Measurements from ENCODE around the gene ARHGEF37.
A peak's percentile ranks its signal among the peaks of the same experiment; 100 is the strongest.
"Not testable (repeated sequence)": the region's sequence is repeated elsewhere in the genome, so short reads cannot be mapped to it uniquely, and the experiment has no call there.

Gene ARHGEF37, protein sequence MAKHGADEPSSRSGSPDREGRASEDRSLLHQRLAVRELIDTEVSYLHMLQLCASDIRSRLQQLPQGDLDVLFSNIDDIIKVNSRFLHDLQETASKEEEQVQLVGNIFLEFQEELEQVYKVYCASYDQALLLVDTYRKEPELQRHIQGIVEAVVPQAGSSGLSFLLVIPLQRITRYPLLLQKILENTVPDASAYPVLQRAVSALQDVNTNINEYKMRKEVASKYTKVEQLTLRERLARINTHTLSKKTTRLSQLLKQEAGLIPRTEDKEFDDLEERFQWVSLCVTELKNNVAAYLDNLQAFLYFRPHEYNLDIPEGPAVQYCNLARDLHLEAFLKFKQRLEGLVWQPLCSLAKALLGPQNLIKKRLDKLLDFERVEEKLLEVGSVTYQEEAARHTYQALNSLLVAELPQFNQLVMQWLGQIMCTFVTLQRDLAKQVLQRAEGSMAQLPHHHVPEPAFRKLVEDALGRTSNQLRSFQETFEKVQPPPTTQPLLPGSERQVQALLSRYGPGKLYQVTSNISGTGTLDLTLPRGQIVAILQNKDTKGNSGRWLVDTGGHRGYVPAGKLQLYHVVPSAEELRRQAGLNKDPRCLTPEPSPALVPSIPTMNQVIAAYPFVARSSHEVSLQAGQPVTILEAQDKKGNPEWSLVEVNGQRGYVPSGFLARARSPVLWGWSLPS

DNA sequence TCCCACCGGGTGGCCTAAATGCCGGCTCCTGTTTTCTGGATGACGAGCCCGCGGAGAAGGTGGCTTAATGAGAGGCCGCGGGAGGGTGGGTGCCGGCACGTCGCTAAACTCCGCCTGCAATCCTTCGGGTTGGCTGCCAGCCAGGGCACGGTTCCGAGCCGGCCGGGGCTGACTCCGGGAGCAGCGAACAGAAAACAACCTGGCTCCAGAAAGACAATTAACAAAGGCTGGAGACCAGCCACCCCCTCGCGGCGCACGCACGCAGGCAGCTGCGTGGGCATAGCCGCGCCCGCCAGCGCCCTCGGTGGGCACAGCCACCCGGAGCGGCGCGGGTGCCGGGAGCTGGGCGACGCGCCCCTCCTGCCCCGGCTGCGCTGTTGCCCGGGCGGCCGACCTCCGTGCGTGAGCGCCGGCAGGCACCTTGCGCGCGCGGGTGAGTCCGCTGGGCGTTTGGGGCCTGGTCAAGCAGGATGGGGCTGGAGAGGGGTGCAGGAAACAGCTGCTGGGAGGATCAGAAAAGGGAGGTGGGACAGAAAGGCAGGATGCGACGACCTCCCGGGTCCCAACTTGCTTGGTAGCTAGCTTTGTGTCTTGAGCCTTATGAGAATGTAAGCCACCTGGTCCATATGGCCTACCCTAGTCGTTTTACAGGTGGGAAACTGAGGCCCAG, at the start of gene ARHGEF37:
ARHGEF37 (plus strand) TSS at position 307 of the 670 bp plus-strand sequence. CDS start 16,272 bp downstream, outside the sequence.
- Histone ChIP-seq H3K9me3 (ENCODE audit: low read length) (no peaks in the 10 kb centered on the region), H3K4me3 (ENCODE audit: low read length) (peak within 1 kb of the TSS; percentile 41), H3K36me3 (ENCODE audit: insufficient read depth, low read length) (no peaks in the 10 kb centered on the region), H3K27me3 (ENCODE audit: insufficient read depth, low read length) (no peaks in the 10 kb centered on the region), H2AFZ (ENCODE audit: low read depth, low read length) (peak within 1 kb of the TSS; percentile 76), H3K4me1 (ENCODE audit: insufficient read depth, low read length) (peaks cover 8% of the 10 kb centered on the region)

DNA sequence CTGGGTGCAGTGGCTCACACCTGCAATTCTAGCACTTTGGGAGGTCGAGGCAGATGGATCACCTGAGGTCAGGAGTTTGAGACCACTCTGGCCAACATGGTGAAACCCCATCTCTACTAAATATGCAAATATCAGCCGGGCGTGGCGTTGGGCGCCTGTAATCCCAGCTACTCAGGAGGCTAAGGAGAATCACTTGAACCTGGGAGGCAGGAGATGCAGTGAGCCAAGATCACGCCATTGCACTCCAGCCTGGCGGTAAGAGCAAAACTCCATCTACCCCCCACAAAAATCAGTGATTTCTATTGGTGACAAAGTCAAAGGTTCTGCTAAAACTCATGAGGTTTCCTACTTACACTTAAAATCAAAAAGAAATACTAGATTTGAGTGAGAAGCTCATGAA, 48.9 kb upstream of the ARHGEF37 start:
- H3K4me1 ChIP-seq (ENCODE audit: insufficient read depth, low read length) = no peaks in the 10 kb centered on the region
- H2AFZ ChIP-seq (ENCODE audit: low read depth, low read length) = no peak overlapping the region
- no peak overlapping the region for H3K4me3 ChIP-seq (ENCODE audit: low read length)
- no peaks in the 10 kb centered on the region for H3K27me3 ChIP-seq (ENCODE audit: insufficient read depth, low read length)
- H3K9me3 ChIP-seq (ENCODE audit: low read length) = no peaks in the 10 kb centered on the region
- peaks cover 44% of the 10 kb centered on the region for H3K36me3 ChIP-seq (ENCODE audit: insufficient read depth, low read length)

DNA sequence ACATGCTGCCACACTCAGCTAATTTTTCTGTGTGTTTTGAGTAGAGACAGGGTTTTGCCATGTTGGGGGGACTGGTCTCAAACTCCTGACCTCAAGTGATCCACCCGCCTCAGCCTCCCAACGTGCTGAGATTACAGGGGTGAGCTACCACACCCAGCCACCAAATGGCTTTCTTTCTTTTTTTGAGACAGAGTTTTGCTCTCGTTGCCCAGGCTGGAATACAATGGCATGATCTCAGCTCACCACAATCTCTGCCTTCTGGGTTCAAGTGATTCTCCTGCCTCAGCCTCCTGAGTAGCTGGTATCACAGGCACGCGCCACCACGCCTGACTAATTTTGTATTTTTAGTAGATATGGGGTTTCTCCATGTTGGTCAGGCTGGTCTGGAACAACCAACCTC, 45.5 kb upstream of the ARHGEF37 start:
- not testable (repeated sequence) for H3K4me1 ChIP-seq (ENCODE audit: insufficient read depth, low read length); H3K9me3 ChIP-seq (ENCODE audit: low read length); H2AFZ ChIP-seq (ENCODE audit: low read depth, low read length); H3K27me3 ChIP-seq (ENCODE audit: insufficient read depth, low read length); H3K4me3 ChIP-seq (ENCODE audit: low read length)
- H3K36me3 ChIP-seq (ENCODE audit: insufficient read depth, low read length) = peaks cover 56% of the 10 kb centered on the region

DNA sequence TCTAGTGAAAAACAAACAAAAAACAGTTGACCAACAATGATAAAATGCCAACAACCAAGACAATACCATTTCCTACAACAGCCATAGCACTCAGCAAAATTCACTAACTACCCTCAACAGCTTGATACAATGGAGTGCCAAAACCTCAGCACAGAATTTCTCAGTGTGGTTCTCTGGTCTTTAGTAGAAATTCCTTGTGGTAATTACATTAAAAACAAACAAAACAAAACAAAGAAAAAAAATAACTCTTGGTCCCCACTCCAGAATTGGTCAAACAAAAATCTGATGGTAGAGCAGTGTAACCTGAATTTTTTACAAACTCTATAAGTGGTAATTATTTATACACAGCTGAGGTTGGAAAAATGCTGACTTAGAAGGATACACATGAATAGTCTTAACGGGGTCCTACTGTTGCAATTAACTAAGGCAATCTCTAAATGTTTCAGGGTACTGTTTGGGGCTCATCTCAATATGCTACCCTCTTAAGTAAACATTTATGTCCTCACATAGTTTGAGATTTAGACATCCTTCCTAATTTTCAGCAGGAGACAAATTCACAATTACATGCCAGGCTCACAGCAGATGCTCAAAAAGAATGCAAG, 43.8 kb upstream of the ARHGEF37 start:
- peaks cover 57% of the 10 kb centered on the region for H3K36me3 ChIP-seq (ENCODE audit: insufficient read depth, low read length)
- H3K4me3 ChIP-seq (ENCODE audit: low read length) = no peak overlapping the region
- no peaks in the 10 kb centered on the region for H3K4me1 ChIP-seq (ENCODE audit: insufficient read depth, low read length)
- H3K9me3 ChIP-seq (ENCODE audit: low read length) = peaks cover 5% of the 10 kb centered on the region
- H3K27me3 ChIP-seq (ENCODE audit: insufficient read depth, low read length) = no peaks in the 10 kb centered on the region
- no peak overlapping the region for H2AFZ ChIP-seq (ENCODE audit: low read depth, low read length)

DNA sequence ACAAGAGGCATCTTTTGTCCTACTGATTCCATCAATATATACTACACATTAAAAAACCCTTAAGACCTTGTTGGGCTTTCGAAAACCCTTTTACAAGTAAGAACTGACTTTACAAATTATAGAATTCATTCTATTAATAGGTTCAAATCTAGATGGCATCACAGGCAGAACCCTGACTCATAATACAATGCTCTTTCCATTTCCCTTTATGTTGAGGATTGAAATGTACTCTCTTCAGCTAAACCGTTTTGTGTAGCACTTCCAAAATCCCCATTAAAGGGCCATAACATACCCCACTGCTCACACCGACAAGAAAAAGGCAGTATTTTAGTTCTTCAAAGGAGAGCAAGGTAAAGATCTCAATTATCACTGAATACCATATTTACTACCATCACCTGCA, 41.2 kb upstream of the ARHGEF37 start:
- H2AFZ ChIP-seq (ENCODE audit: low read depth, low read length) = no peak overlapping the region
- no peak overlapping the region for H3K4me3 ChIP-seq (ENCODE audit: low read length)
- H3K9me3 ChIP-seq (ENCODE audit: low read length) = peaks cover 5% of the 10 kb centered on the region
- peaks cover 71% of the 10 kb centered on the region for H3K36me3 ChIP-seq (ENCODE audit: insufficient read depth, low read length)
- H3K4me1 ChIP-seq (ENCODE audit: insufficient read depth, low read length) = no peaks in the 10 kb centered on the region
- no peaks in the 10 kb centered on the region for H3K27me3 ChIP-seq (ENCODE audit: insufficient read depth, low read length)

DNA sequence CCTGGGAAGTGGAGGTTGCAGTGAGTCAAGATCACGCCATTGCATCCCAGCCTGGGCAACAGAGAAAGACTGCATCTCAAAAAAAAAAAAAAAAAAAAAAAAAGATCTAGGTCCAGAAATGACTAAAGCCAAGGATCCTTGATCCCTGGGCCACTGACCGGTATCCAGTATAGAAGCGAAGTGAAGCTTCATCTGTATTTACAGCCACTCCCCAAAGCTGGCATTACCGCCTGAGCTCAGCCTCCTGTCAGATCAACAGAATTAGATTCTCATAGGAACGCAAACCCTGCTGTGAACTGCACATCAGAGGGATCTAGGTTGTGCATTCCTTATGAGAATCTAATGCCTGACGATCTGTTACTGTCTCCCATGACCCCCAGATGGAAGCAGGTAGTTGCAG, 39.4 kb upstream of the ARHGEF37 start:
- H2AFZ ChIP-seq (ENCODE audit: low read depth, low read length) = no peak overlapping the region
- H3K36me3 ChIP-seq (ENCODE audit: insufficient read depth, low read length) = peaks cover 69% of the 10 kb centered on the region
- H3K4me3 ChIP-seq (ENCODE audit: low read length) = no peak overlapping the region
- H3K4me1 ChIP-seq (ENCODE audit: insufficient read depth, low read length) = no peaks in the 10 kb centered on the region
- no peaks in the 10 kb centered on the region for H3K27me3 ChIP-seq (ENCODE audit: insufficient read depth, low read length)
- H3K9me3 ChIP-seq (ENCODE audit: low read length) = peaks cover 5% of the 10 kb centered on the region

DNA sequence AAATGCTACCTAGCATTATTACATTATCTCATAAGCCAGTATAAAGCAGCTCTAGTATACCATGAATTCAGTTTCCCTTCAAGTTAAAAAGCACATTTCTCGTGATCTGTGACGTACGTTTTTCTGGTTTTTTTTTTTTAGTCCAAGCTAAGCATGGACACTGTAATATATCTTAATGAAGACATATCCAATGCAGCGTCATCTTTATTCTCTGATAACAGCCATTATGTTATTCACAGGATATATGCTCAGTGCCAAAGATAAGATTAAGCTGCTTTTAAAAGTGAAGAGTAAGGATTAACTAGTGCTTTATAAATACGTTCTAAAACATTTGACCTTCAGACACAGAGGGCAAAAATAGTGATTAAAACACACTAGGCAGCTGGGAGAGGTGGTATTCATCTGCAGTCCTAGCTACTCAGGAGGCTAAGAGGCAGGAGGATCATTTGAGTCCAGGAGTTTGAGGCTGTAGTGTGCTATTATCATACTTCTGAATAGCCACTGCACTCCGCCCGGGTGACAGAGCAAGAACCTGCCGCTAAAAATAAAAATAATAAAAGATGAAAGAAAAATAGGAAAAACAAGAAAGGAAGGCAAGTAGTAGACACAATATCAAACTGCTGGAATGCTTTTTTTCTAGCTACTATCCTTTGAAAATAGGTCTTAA, 37.8 kb upstream of the ARHGEF37 start:
- Histone ChIP-seq H3K27me3 (ENCODE audit: insufficient read depth, low read length) (no peaks in the 10 kb centered on the region), H3K9me3 (ENCODE audit: low read length) (peaks cover 3% of the 10 kb centered on the region)

DNA sequence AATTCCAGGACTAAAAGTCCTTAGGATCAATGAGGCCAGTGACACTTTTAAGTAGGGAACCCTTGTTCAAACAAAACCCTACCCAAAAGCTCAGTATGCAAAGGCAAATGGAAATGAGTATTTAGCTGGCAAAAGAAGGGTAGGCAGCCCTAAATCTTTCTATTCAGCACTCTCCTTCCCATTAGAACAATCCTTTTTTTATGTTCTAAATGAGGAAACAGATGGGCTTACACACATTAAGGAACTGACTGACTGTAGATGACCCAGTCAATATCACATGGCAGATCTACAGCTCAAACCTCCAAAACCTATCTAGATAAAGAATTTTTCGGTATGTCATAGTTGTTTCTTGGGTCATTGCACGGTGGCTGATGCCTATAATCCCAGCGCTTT, 37.3 kb upstream of the ARHGEF37 start:
- H3K36me3 ChIP-seq (ENCODE audit: insufficient read depth, low read length) = peaks cover 73% of the 10 kb centered on the region
- H3K9me3 ChIP-seq (ENCODE audit: low read length) = peaks cover 3% of the 10 kb centered on the region
- H3K4me1 ChIP-seq (ENCODE audit: insufficient read depth, low read length) = peaks cover 5% of the 10 kb centered on the region
- no peaks in the 10 kb centered on the region for H3K27me3 ChIP-seq (ENCODE audit: insufficient read depth, low read length)
- H2AFZ ChIP-seq (ENCODE audit: low read depth, low read length) = no peak overlapping the region
- H3K4me3 ChIP-seq (ENCODE audit: low read length) = no peak overlapping the region

More for the DNA sequence above, 37.8 kb upstream of the ARHGEF37 start:
- Histone ChIP-seq H3K36me3 (ENCODE audit: insufficient read depth, low read length) (peaks cover 70% of the 10 kb centered on the region), H3K4me1 (ENCODE audit: insufficient read depth, low read length) (no peaks in the 10 kb centered on the region), H3K4me3 (ENCODE audit: low read length) (no peak overlapping the region), H2AFZ (ENCODE audit: low read depth, low read length) (no peak overlapping the region)

DNA sequence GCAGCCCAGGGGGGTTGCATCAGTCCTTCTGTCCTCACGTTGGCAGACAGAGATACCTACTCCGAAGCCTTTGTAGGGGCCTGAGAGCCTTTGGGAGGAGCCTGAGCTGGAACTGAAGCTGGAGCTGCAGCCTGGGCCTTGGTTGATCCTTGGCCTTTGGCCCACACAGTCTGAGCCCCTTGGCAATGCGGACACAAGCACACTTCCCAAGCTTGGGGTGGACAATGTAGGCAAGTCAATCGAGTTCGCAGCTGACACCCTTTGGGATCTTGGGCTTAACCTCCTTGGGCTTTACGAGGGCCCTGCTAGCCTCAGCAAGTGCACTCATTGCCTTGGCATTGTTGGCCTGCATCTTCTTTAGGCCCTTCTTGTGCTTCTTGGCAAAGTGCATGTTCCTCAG, 36.0 kb upstream of the ARHGEF37 start:
- H3K36me3 ChIP-seq (ENCODE audit: insufficient read depth, low read length) = peaks cover 70% of the 10 kb centered on the region

DNA sequence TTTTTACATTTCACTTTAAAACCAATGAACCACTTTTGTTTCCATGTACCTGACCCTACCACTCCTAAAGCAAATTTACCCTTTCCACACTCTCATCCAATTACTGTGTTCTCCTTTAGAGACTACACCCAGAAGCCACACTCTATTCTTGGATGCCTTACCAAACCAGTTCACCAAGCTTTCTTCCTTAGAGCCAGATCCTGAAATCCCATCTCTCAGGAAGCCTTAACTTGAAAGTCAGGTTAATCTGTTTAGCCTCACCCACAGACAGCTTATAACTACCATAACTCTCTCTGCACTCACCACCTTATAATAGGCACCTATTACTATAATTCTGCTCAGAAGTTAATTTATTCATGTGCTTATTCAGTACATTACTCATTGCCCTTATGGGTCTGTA, 34.3 kb upstream of the ARHGEF37 start:
- no peak overlapping the region for H2AFZ ChIP-seq (ENCODE audit: low read depth, low read length)
- peaks cover 1% of the 10 kb centered on the region for H3K9me3 ChIP-seq (ENCODE audit: low read length)
- peaks cover 63% of the 10 kb centered on the region for H3K36me3 ChIP-seq (ENCODE audit: insufficient read depth, low read length)
- peaks cover 9% of the 10 kb centered on the region for H3K4me1 ChIP-seq (ENCODE audit: insufficient read depth, low read length)
- no peak overlapping the region for H3K4me3 ChIP-seq (ENCODE audit: low read length)
- H3K27me3 ChIP-seq (ENCODE audit: insufficient read depth, low read length) = no peaks in the 10 kb centered on the region

More for the DNA sequence above, 36.0 kb upstream of the ARHGEF37 start:
- Histone ChIP-seq H3K27me3 (ENCODE audit: insufficient read depth, low read length) (no peaks in the 10 kb centered on the region), H3K4me3 (ENCODE audit: low read length) (no peak overlapping the region), H3K9me3 (ENCODE audit: low read length) (peaks cover 3% of the 10 kb centered on the region), H3K4me1 (ENCODE audit: insufficient read depth, low read length) (peaks cover 8% of the 10 kb centered on the region), H2AFZ (ENCODE audit: low read depth, low read length) (no peak overlapping the region)

DNA sequence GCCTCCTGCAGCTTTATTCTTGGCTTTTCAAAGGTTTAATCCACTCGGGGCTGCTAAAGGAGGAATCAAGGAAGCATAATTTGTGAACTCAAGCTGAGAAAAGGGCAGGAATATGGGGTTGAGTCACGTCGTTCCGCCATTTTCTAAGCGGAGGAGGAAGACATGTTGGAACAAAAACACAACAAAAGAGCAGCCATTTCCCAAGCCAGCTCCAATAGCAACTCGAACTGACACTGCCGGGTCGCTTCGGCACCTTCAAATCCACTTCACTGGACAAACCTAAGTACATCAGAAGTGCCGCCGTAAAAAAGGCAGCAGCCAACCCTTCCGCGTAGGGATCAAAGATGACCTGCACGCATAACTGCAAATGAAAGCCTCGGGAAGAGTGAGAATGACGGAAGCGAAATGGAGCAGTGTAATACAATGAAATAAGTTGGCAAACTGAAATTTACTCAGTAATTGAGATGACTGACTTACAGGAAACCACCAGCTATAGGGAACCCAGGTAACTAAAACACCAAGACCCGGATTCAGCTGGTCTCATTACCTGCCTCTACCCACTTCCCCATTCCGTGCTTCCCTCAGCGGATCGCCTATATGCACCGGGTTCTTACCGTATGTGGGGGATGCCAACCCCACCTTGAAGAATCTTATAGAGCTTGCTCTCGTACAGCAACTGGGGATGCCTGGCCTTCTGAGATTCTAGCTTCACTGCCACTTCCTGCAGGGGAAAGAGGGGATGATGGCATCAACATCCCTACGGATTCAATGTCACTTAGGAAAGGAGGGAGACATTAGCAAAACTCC, 31.6 kb upstream of the ARHGEF37 start:
- H3K4me1 ChIP-seq (ENCODE audit: insufficient read depth, low read length) = peaks cover 12% of the 10 kb centered on the region
- H3K27me3 ChIP-seq (ENCODE audit: insufficient read depth, low read length) = no peaks in the 10 kb centered on the region
- H3K9me3 ChIP-seq (ENCODE audit: low read length) = no peaks in the 10 kb centered on the region
- H2AFZ ChIP-seq (ENCODE audit: low read depth, low read length) = no peak overlapping the region
- peaks cover 42% of the 10 kb centered on the region for H3K36me3 ChIP-seq (ENCODE audit: insufficient read depth, low read length)
- peak overlapping the region; percentile 98 for H3K4me3 ChIP-seq (ENCODE audit: low read length)

DNA sequence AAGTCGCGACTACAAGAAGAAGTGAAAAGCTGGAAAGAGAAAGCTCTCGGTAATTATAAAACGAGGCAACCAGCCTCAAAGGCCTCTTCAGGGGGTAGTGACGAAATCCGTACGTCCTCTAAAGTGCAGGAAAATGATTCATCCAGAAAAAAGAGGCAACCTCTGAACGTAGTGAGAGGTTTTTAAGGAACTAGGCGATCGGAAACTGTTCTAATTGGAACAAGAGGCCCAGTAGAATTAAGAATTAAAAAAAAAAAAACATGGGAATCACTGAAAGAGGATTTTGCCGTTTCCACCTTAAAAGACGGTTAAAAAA, 31.1 kb upstream of the ARHGEF37 start:
- no peaks in the 10 kb centered on the region for H3K27me3 ChIP-seq (ENCODE audit: insufficient read depth, low read length)
- no peak overlapping the region for H2AFZ ChIP-seq (ENCODE audit: low read depth, low read length)

More for the DNA sequence above, 31.1 kb upstream of the ARHGEF37 start:
- Histone ChIP-seq H3K36me3 (ENCODE audit: insufficient read depth, low read length) (peaks cover 36% of the 10 kb centered on the region), H3K9me3 (ENCODE audit: low read length) (no peaks in the 10 kb centered on the region), H3K4me3 (ENCODE audit: low read length) (peak overlapping the region; percentile 98), H3K4me1 (ENCODE audit: insufficient read depth, low read length) (peaks cover 12% of the 10 kb centered on the region)
